Measurements from ENCODE around the gene ZNF385B.

- no peak for TF ChIP-seq CTCF (IDR thresholded peaks at IDR 0.05)
- no peak for TF ChIP-seq POLR2A (IDR thresholded peaks at IDR 0.05)
- TF ChIP-seq EP300 (IDR thresholded peaks at IDR 0.05) = no peak
- no peak for TF ChIP-seq POLR2AphosphoS5 (IDR thresholded peaks at IDR 0.05)
Measured at GRCh38 chr2:179636995-179637394, 224.4 kb downstream of the ZNF385B start.
